ENCODE data around the gene BMAL1. TPM values are rescaled to one million over a fixed set of nuclear protein-coding genes. Genes with fewer than 3 reads are reported as not detected.

BMAL1 gene
- total and polyA plus RNA-seq, 2 of the 4 experiments (the other 2 are of a cell fraction), result 8.8 to 9.9 TPM

GRCh38 chr11:13373216-13373615 is 95.6 kb downstream of the BMAL1 start:
- no peak overlapping the region for H3K56ac ChIP-seq (ENCODE audit: extremely low read depth, insufficient read depth, low read length)
- H3K4me2 ChIP-seq (ENCODE audit: low read depth, low read length), result no peak overlapping the region
- H3K27me3 ChIP-seq (ENCODE audit: control insufficient read depth, insufficient read depth, low read length), result no peaks in the 10 kb centered on the region
- no peak overlapping the region for H3K27ac ChIP-seq (ENCODE audit: insufficient read depth, low read length)
- no peak overlapping the region for H3K9ac ChIP-seq (ENCODE audit: low read depth, low read length)
- no CpG with 5 or more reads among the region's 2 CpGs for WGBS, 2 experiments (ENCODE audit: extremely low coverage in 2 of 2, insufficient read length in 1 of 2)
- H2BK5ac ChIP-seq (ENCODE audit: low read depth, low read length, poor library complexity, severe bottlenecking), result no peak overlapping the region
- H4K20me1 ChIP-seq (ENCODE audit: insufficient read depth, low read length), result no peaks in the 10 kb centered on the region
- H2AK9ac ChIP-seq (replicated peaks; ENCODE audit: low read depth, low read length, poor library complexity), result no peak overlapping the region
- CTCF ChIA-PET, result interaction anchor here (0.7 kb wide), 1 partner anchor 163 kb away, joined by 4 read pairs; no protein-coding TSS in a partner anchor
- no peak overlapping the region for H2BK120ac ChIP-seq (ENCODE audit: low read depth, low read length)
- in situ Hi-C loops (cut with MboI; ENCODE audit: low sequenced_read_pairs), result no loop called here
- no peak overlapping the region for H4K8ac ChIP-seq (ENCODE audit: low read depth in 2 of 2, low read length in 2 of 2)
- peaks cover 0 to 3% of the 10 kb centered on the region in 2 experiments; a peak in 1 of 4 replicates for H3K79me1 ChIP-seq (ENCODE audit: low read depth in 1 of 2, low read length in 2 of 2)
- dilution Hi-C loops (cut with HindIII; ENCODE audit: low sequenced_read_pairs, unreplicated experiment), result no loop called here
- no peaks in the 10 kb centered on the region for H3K9me3 ChIP-seq (ENCODE audit: control insufficient read depth, insufficient read depth, low read length)
- peaks cover 15% of the 10 kb centered on the region for H3K9me1 ChIP-seq (ENCODE audit: insufficient read depth, low read length)
- no peak overlapping the region for H2BK15ac ChIP-seq (ENCODE audit: low read depth, low read length)
- no peak overlapping the region for H2AFZ ChIP-seq (replicated peaks; ENCODE audit: low read length, poor library complexity)
- H3K23ac ChIP-seq (ENCODE audit: low read depth, low read length), result no peak overlapping the region
- DNase-seq (no peak), ATAC-seq (ENCODE audit: low read depth) (no peak)
- BruUV-seq (replicated peaks), result no TSS peak
- H3K14ac ChIP-seq (replicated peaks; ENCODE audit: low read depth, low read length), result no peak overlapping the region
- POLR2A ChIA-PET (ENCODE audit: unreplicated experiment), result no interaction called here
- H3K4me1 ChIP-seq (ENCODE audit: control insufficient read depth, insufficient read depth, low read length), result peaks cover 6% of the 10 kb centered on the region
- H2BK20ac ChIP-seq (ENCODE audit: low read depth, low read length), result no peak overlapping the region
- no peak overlapping the region for H3K4me3 ChIP-seq (ENCODE audit: insufficient read depth, low read depth, low read length)
- H2AK5ac ChIP-seq (ENCODE audit: low read depth, low read length), result no peak overlapping the region
- TF ChIP-seq CHD1 (IDR thresholded peaks at IDR 0.05; ENCODE audit: low read depth, low read length), result no peak
- TF ChIP-seq CEBPB (IDR thresholded peaks at IDR 0.05; ENCODE audit: low read depth, low read length), result no peak
- TF ChIP-seq BHLHE40 (IDR thresholded peaks at IDR 0.05; ENCODE audit: low read depth, low read length), result no peak
- no peak for TF ChIP-seq SMC3 (IDR thresholded peaks at IDR 0.05; ENCODE audit: low read depth, low read length)
- no peak for TF ChIP-seq FOS (IDR thresholded peaks at IDR 0.05; ENCODE audit: low read depth, low read length)
- TF ChIP-seq RAD21 (IDR thresholded peaks at IDR 0.05; ENCODE audit: low read length), result no peak
- no peak for TF ChIP-seq POLR2A (IDR thresholded peaks at IDR 0.05; ENCODE audit: low read depth, low read length)
- no peak for TF ChIP-seq RCOR1 (IDR thresholded peaks at IDR 0.05; ENCODE audit: insufficient replicate concordance, low read length)
- TF ChIP-seq USF2 (IDR thresholded peaks at IDR 0.05; ENCODE audit: low read depth, low read length), result no peak
- TF ChIP-seq ELK1 (IDR thresholded peaks at IDR 0.05; ENCODE audit: borderline replicate concordance, low read depth, low read length), result no peak
- no peak for TF ChIP-seq MAFK (IDR thresholded peaks at IDR 0.05; ENCODE audit: low read depth, low read length)
- no peak for TF ChIP-seq MAZ (IDR thresholded peaks at IDR 0.05; ENCODE audit: borderline replicate concordance, low read depth, low read length)
- TF ChIP-seq RFX5 (IDR thresholded peaks at IDR 0.05; ENCODE audit: low read depth, low read length), result no peak
- no peak overlapping the region for H4K5ac ChIP-seq (ENCODE audit: low read depth, low read length)
- H4K91ac ChIP-seq (ENCODE audit: insufficient read depth, low read depth, low read length), result no peak overlapping the region
- H3K18ac ChIP-seq (ENCODE audit: low read depth, low read length), result no peak overlapping the region
- peaks cover 34% of the 10 kb centered on the region for H3K36me3 ChIP-seq (ENCODE audit: control insufficient read depth, insufficient read depth, low read length)
- intact Hi-C loops (cut with micrococcal nuclease), result no loop called here
- no peak overlapping the region for H3K4ac ChIP-seq (ENCODE audit: low read depth, low read length)

Measured in IMR-90 (cell line).